ENCODE results near the gene NOL4.

GRCh38 chr18:34222307-34223163, 2.2 kb downstream of the NOL4 start:
- TF ChIP-seq CREB1 (IDR thresholded peaks at IDR 0.05; ENCODE audit: low read depth) = no peak
- TF ChIP-seq CTCF (IDR thresholded peaks at IDR 0.05 in 2 of 3, conservative IDR thresholded peaks at IDR 0.05 in 1 of 3; ENCODE audit: control insufficient read depth in 2 of 3, extremely low read depth in 1 of 3, insufficient read depth in 1 of 3, low read depth in 3 of 3, low read length in 3 of 3) = no peak
- no peak for TF ChIP-seq E2F4 (IDR thresholded peaks at IDR 0.05; ENCODE audit: low read depth, low read length)
- TF ChIP-seq SP1 (IDR thresholded peaks at IDR 0.05; ENCODE audit: low read depth, low read length) = no peak
- TF ChIP-seq, protein P1, sequence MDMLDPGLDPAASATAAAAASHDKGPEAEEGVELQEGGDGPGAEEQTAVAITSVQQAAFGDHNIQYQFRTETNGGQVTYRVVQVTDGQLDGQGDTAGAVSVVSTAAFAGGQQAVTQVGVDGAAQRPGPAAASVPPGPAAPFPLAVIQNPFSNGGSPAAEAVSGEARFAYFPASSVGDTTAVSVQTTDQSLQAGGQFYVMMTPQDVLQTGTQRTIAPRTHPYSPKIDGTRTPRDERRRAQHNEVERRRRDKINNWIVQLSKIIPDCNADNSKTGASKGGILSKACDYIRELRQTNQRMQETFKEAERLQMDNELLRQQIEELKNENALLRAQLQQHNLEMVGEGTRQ (IDR thresholded peaks at IDR 0.05; ENCODE audit: borderline replicate concordance, low read depth, low read length) = no peak
